Endodermal cell (in vitro differentiated cells): Measurements from ENCODE around the gene BRD3OS. TPM values are rescaled to one million over a fixed set of nuclear protein-coding genes. Genes with fewer than 3 reads are reported as not detected.
A peak's percentile ranks its signal among the peaks of the same experiment; 100 is the strongest.

ENCODE experiments used
- DNase-seq: peaks from one replicate; pipeline ENCODE4 v3.0.0-alpha.2; 2017
- H3K27ac ChIP-seq: 2 replicates; pipeline ENCODE4 v1.5.1; 2013; ENCODE audit warnings: mild to moderate bottlenecking, low read depth, low read length, moderate library complexity
- H3K27me3 ChIP-seq: 2 replicates; pipeline ENCODE4 v1.6.1; 2013; ENCODE audit warnings: mild to moderate bottlenecking, low read length, moderate library complexity; ENCODE audit not compliant: insufficient read depth, control insufficient read depth, poor library complexity, severe bottlenecking
- H3K36me3 ChIP-seq: 2 replicates; pipeline ENCODE4 v1.7.0; 2013; ENCODE audit warnings: mild to moderate bottlenecking, low read length, moderate library complexity; ENCODE audit not compliant: control insufficient read depth, insufficient read depth
- H3K4me1 ChIP-seq: one replicate; pipeline ENCODE4 v1.7.0; 2013; ENCODE audit warnings: low read length; ENCODE audit not compliant: control insufficient read depth, insufficient read depth
- H3K4me3 ChIP-seq: 2 replicates; pipeline ENCODE4 v1.5.1; 2013; ENCODE audit warnings: mild to moderate bottlenecking, low read length, moderate library complexity
- H3K9ac ChIP-seq: 2 replicates; pipeline ENCODE4 v1.6.1; 2013; ENCODE audit warnings: mild to moderate bottlenecking, low read length, moderate library complexity; ENCODE audit not compliant: poor library complexity, severe bottlenecking; ENCODE audit errors: extremely low read depth
- H3K9me3 ChIP-seq: 2 replicates; pipeline ENCODE4 v1.6.1; 2013; ENCODE audit warnings: mild to moderate bottlenecking, low read length, moderate library complexity; ENCODE audit not compliant: control insufficient read depth
- H3K27ac Mint-ChIP-seq: 2 replicates; pipeline ENCODE4 v1.8.0; 2020; ENCODE audit warnings: mixed read lengths
- H3K27me3 Mint-ChIP-seq: 2 replicates; pipeline ENCODE4 v1.8.0; 2021; ENCODE audit warnings: mild to moderate bottlenecking, mixed read lengths; ENCODE audit not compliant: insufficient read depth
- H3K36me3 Mint-ChIP-seq: 2 replicates; pipeline ENCODE4 v1.8.0; 2020; ENCODE audit warnings: low read depth, mixed read lengths
- H3K4me1 Mint-ChIP-seq: 2 replicates; pipeline ENCODE4 v1.8.0; 2020; ENCODE audit warnings: mixed read lengths
- H3K4me3 Mint-ChIP-seq: 2 replicates; pipeline ENCODE4 v1.8.0; 2020; ENCODE audit warnings: mild to moderate bottlenecking, moderate library complexity, mixed read lengths
- H3K9me3 Mint-ChIP-seq: 2 replicates; pipeline ENCODE4 v1.8.0; 2020; ENCODE audit warnings: mild to moderate bottlenecking, mixed read lengths
- CTCF ChIP-seq: fragments of 200-600 bp; sonication (generic); conservative IDR thresholded peaks from 2 replicates; pipeline ENCODE4 v1.5.0; 2021; ENCODE audit warnings: antibody characterized with exemption, mild to moderate bottlenecking
- WGBS, 2 experiments: methylation state at CpG; one replicate each; pipeline versions ENCODE4 v1.1.5 to v1.1.7; 2013; ENCODE audit warnings: missing lambda C conversion rate in 2 of 2, mixed read lengths in 1 of 2; ENCODE audit not compliant: insufficient coverage in 1 of 2, insufficient read length in 1 of 2; 5-methylcytosine and 5-hydroxymethylcytosine counted together
- total RNA-seq, 2 donors: library from RNA; stranded (reverse); fragmentation: NEBNext Ultra II Directional in 1 of 2; extraction: Animal tissue kit (Norgen Biotek cat#: 25700) in 1 of 2; gene quantifications; 2 replicates in 1 of 2; 3 replicates in 1 of 2; pipeline ENCODE4 v1.2.1, GENCODE V29; 2021

BRD3OS gene
- total RNA-seq, 2 donors from 2014 or later = 19.0 to 26.5 TPM

GRCh38 chr9:133994353-133995011, 30.8 kb upstream of the BRD3OS start:
- Mint-ChIP-seq H3K36me3 (no peaks in the 10 kb centered on the region), H3K4me1 (peaks cover 5% of the 10 kb centered on the region), H3K27me3 (no peaks in the 10 kb centered on the region), H3K27ac (no peak overlapping the region), H3K9me3 (no peaks in the 10 kb centered on the region), H3K4me3 (peak overlapping the region; percentile 26)
- Histone ChIP-seq H3K4me3 (no peak overlapping the region), H3K27me3 (no peaks in the 10 kb centered on the region), H3K27ac (no peak overlapping the region), H3K4me1 (peaks cover 10% of the 10 kb centered on the region), H3K36me3 (no peaks in the 10 kb centered on the region), H3K9me3 (no peaks in the 10 kb centered on the region), H3K9ac (no peak overlapping the region)
- TF ChIP-seq CTCF = peak; percentile 98
- WGBS, 2 experiments = 7 to 23% methylated on average over 5 to 11 of the region's 11 CpGs
- peak; percentile 96 for DNase-seq

GRCh38 chr9:133995012-133995896, 30.0 kb upstream of the BRD3OS start:
- WGBS, 2 experiments = 87 to 91% methylated on average over 9 to 17 of the region's 17 CpGs
- no peaks in the 10 kb centered on the region for H3K36me3 ChIP-seq
- H3K4me3 ChIP-seq = no peak overlapping the region
- DNase-seq = no peak
- Mint-ChIP-seq H3K4me3 (no peak overlapping the region), H3K27ac (no peak overlapping the region), H3K4me1 (peaks cover 5% of the 10 kb centered on the region), H3K36me3 (no peaks in the 10 kb centered on the region), H3K27me3 (peaks cover under 1% of the 10 kb centered on the region), H3K9me3 (no peaks in the 10 kb centered on the region)
- H3K4me1 ChIP-seq = peaks cover 9% of the 10 kb centered on the region
- no peaks in the 10 kb centered on the region for H3K9me3 ChIP-seq
- no peak overlapping the region for H3K27ac ChIP-seq
- TF ChIP-seq CTCF = no peak
- H3K27me3 ChIP-seq = no peaks in the 10 kb centered on the region
- H3K9ac ChIP-seq = no peak overlapping the region

DNA sequence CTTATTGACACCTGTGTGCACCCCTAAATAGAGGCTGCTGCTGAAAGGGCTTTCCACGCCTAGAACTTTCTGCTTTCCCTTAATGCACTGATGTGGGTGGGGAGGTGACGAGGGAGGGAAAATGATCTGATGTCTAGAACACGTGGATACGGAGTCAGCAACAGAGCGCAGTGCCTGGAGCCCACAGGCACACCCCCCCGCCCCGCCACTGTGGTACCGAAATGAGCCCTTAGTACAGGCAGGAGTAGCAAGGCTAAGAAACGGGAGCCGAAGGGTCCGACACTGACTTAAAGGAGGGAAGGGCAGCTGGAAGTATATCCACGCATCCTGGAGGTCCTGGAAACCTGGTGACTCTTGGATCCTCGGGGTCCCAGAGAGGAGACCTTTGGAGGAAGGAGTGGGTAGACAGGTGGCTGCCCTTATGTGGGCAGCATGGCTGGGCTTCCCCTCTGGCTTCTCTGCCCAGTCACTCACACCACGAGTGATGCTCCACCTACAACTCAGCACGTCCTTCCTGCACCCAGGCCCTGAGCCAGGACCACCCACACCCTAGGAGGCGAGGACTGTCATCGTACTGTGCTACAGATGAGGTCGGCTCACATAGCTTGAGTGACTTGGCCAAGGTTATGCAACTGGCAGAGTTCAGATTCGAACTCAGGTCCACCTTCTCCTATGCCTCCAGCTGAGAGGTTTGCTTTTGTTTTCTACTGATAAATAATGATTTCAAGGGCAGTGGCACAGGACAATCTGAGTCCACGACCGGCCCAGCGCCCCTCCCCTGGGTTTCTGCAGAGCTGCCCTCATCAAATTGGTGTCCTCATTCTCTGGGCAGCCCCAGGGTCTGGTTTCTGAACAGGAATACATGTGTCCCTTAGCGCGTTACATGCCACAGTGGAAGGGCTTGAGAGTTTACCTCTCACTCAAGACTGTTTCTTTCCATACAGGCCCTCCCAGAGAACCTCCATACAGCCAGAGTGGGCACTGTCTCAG, 28.5 kb upstream of the BRD3OS start:
- Mint-ChIP-seq H3K36me3 (no peaks in the 10 kb centered on the region), H3K4me1 (no peaks in the 10 kb centered on the region), H3K27me3 (peaks cover 2% of the 10 kb centered on the region), H3K27ac (no peak overlapping the region), H3K4me3 (no peak overlapping the region), H3K9me3 (no peaks in the 10 kb centered on the region)
- no peak overlapping the region for H3K4me3 ChIP-seq
- no peaks in the 10 kb centered on the region for H3K36me3 ChIP-seq
- H3K9ac ChIP-seq = no peak overlapping the region
- no peaks in the 10 kb centered on the region for H3K9me3 ChIP-seq
- no peak for DNase-seq
- no peak for TF ChIP-seq CTCF
- H3K27me3 ChIP-seq = no peaks in the 10 kb centered on the region
- 77 to 79% methylated on average over 20 to 24 of the region's 24 CpGs for WGBS, 2 experiments
- H3K27ac ChIP-seq = no peak overlapping the region
- H3K4me1 ChIP-seq = peaks cover 7% of the 10 kb centered on the region
